Peyer's patch (tissue), 4 donors: ENCODE measurements around the gene CSRNP3. TPM values are rescaled to one million over a fixed set of nuclear protein-coding genes. Genes with fewer than 3 reads are reported as not detected.
"Not testable (repeated sequence)": the region's sequence is repeated elsewhere in the genome, so short reads cannot be mapped to it uniquely, and the experiment has no call there.

Source experiments
- DNase-seq, 3 donors: peaks; one replicate each; pipeline ENCODE4 v3.0.0-alpha.2; 2017 to 2019
- H3K27ac ChIP-seq, 4 donors: fragments of 200-600 bp; sonication (generic); one replicate each; pipeline ENCODE4 v1.5.1; 2016 to 2019
- H3K27me3 ChIP-seq, 2 donors: fragments of 200-600 bp; sonication (generic); one replicate each; pipeline ENCODE4 v1.5.1; 2019
- H3K36me3 ChIP-seq, 3 donors: fragments of 200-600 bp; sonication (generic); one replicate each; pipeline ENCODE4 v1.5.1; 2016 to 2019
- H3K4me1 ChIP-seq, 4 donors: fragments of 200-600 bp; sonication (generic); one replicate each; pipeline ENCODE4 v1.5.1; 2016 to 2019
- H3K4me3 ChIP-seq, 4 donors: fragments of 200-600 bp; sonication (generic); 1 replicate in 3 of 4; 2 replicates in 1 of 4; pipeline ENCODE4 v1.5.1; 2016 to 2019; ENCODE audit warnings: mild to moderate bottlenecking in 1 of 4
- H3K9me3 ChIP-seq, 4 donors: fragments of 200-600 bp; sonication (generic); one replicate each; pipeline ENCODE4 v1.5.1; 2016 to 2019; ENCODE audit warnings: mild to moderate bottlenecking in 1 of 4
- CTCF ChIP-seq, 6 experiments: fragments of 450-650 bp in 4 of 6; fragments of 200-600 bp in 2 of 6; sonication (generic) in 1 of 6; IDR thresholded peaks; one replicate each; pipeline ENCODE4 v1.5.1; 2017 to 2019; ENCODE audit warnings: antibody characterized with exemption in 6 of 6, mild to moderate bottlenecking in 3 of 6, moderate library complexity in 1 of 6
- POLR2A ChIP-seq, 2 donors: fragments of 450-650 bp; IDR thresholded peaks; one replicate each; pipeline ENCODE4 v1.5.1; 2017; ENCODE audit warnings: antibody characterized with exemption in 2 of 2, mild to moderate bottlenecking in 2 of 2, moderate library complexity in 2 of 2
- total RNA-seq, 4 donors: library from RNA; depleted of rRNA; stranded (reverse); fragments of >200 nt; gene quantifications; one replicate each; pipeline ENCODE4 v1.1.0, GENCODE V29; 2016

Gene CSRNP3
- total RNA-seq, 4 donors from 2014 or later: 1.6 to 10.5 (median 4.4) TPM

GRCh38 chr2:165660361-165660760 lies 190.9 kb downstream of the CSRNP3 start:
- Histone ChIP-seq H3K4me3 (no peak overlapping the region), H3K9me3 (no peaks in the 10 kb centered on the region), H3K4me1 (peaks cover 0 to 4% (median 0%) of the 10 kb centered on the region in 4 donors), H3K27me3 (no peaks in the 10 kb centered on the region), H3K36me3 (no peaks in the 10 kb centered on the region), H3K27ac (no peak overlapping the region)
- DNase-seq: no peak
- TF ChIP-seq POLR2A (IDR thresholded peaks at IDR 0.05) (no peak), CTCF (IDR thresholded peaks at IDR 0.05) (no peak)

- Histone ChIP-seq H3K27ac (no peak overlapping the region), H3K4me1 (peaks cover 0 to 4% (median 0%) of the 10 kb centered on the region in 4 donors), H3K27me3 (no peaks in the 10 kb centered on the region), H3K9me3 (no peaks in the 10 kb centered on the region), H3K4me3 (no peak overlapping the region), H3K36me3 (no peaks in the 10 kb centered on the region)
- TF ChIP-seq POLR2A (IDR thresholded peaks at IDR 0.05): no peak
- no peak for TF ChIP-seq CTCF (IDR thresholded peaks at IDR 0.05)
- DNase-seq: no peak
Observed at GRCh38 chr2:165662720-165663119, 193.2 kb downstream of the CSRNP3 start.

GRCh38 chr2:165665614-165666013 lies 196.1 kb downstream of the CSRNP3 start:
- no peak overlapping the region for H3K4me3 ChIP-seq
- no peaks in the 10 kb centered on the region for H3K36me3 ChIP-seq
- no peak for TF ChIP-seq CTCF (IDR thresholded peaks at IDR 0.05)
- no peak for TF ChIP-seq POLR2A (IDR thresholded peaks at IDR 0.05)
- H3K9me3 ChIP-seq: no peaks in the 10 kb centered on the region
- no peak overlapping the region for H3K27ac ChIP-seq
- DNase-seq: no peak
- peaks cover 0 to 4% (median 0%) of the 10 kb centered on the region in 4 donors for H3K4me1 ChIP-seq
- no peaks in the 10 kb centered on the region for H3K27me3 ChIP-seq

GRCh38 chr2:165666073-165666472 lies 196.6 kb downstream of the CSRNP3 start:
- not testable (repeated sequence) for H3K9me3 ChIP-seq, H3K36me3 ChIP-seq, H3K4me3 ChIP-seq, DNase-seq, H3K27ac ChIP-seq, H3K27me3 ChIP-seq, H3K4me1 ChIP-seq

GRCh38 chr2:165666605-165667004 lies 197.1 kb downstream of the CSRNP3 start:
- Histone ChIP-seq H3K4me1 (peaks cover 0 to 4% (median 0%) of the 10 kb centered on the region in 4 donors), H3K9me3 (no peaks in the 10 kb centered on the region), H3K27ac (no peak overlapping the region), H3K4me3 (no peak overlapping the region), H3K27me3 (no peaks in the 10 kb centered on the region), H3K36me3 (no peaks in the 10 kb centered on the region)
- TF ChIP-seq POLR2A (IDR thresholded peaks at IDR 0.05): no peak
- TF ChIP-seq CTCF (IDR thresholded peaks at IDR 0.05): no peak
- no peak for DNase-seq

- Histone ChIP-seq H3K27ac (no peak overlapping the region), H3K4me1 (peaks cover 0 to 4% (median 0%) of the 10 kb centered on the region in 4 donors), H3K27me3 (no peaks in the 10 kb centered on the region), H3K9me3 (no peaks in the 10 kb centered on the region), H3K36me3 (no peaks in the 10 kb centered on the region), H3K4me3 (no peak overlapping the region)
- DNase-seq: no peak
- TF ChIP-seq POLR2A (IDR thresholded peaks at IDR 0.05): no peak
- TF ChIP-seq CTCF (IDR thresholded peaks at IDR 0.05): no peak
Observed at GRCh38 chr2:165667375-165667774, 197.9 kb downstream of the CSRNP3 start.
